BLaER1 treated with 17β-estradiol and CSF1 and Interleukin-3, amounts not matched to agents 10 nM and 100 nM (cell line): ENCODE results near the gene CHRND.

Experiments used
- H3K27ac ChIP-seq, 11 experiments: shearing (Covaris generic); formaldehyde crosslinking; 2 replicates each; pipeline ENCODE4 v1.8.1; 2022
- H3K27me3 ChIP-seq, 11 experiments: shearing (Covaris generic); formaldehyde crosslinking; 2 replicates each; pipeline ENCODE4 v1.8.1; 2022
- H3K36me3 ChIP-seq, 11 experiments: shearing (Covaris generic); formaldehyde crosslinking; 2 replicates each; pipeline ENCODE4 v1.8.1; 2022
- H3K4me1 ChIP-seq, 10 experiments: shearing (Covaris generic); formaldehyde crosslinking; 2 replicates each; pipeline ENCODE4 v1.8.1; 2022
- H3K4me2 ChIP-seq, 11 experiments: shearing (Covaris generic); formaldehyde crosslinking; 2 replicates each; pipeline ENCODE4 v1.8.1; 2022
- H3K4me3 ChIP-seq, 10 experiments: shearing (Covaris generic); formaldehyde crosslinking; 2 replicates each; pipeline ENCODE4 v1.8.1; 2022
- H3K9ac ChIP-seq, 11 experiments: shearing (Covaris generic); formaldehyde crosslinking; 2 replicates each; pipeline ENCODE4 v1.8.1; 2022
- H3K9me3 ChIP-seq, 11 experiments: shearing (Covaris generic); formaldehyde crosslinking; replicated peaks in 1 of 11; 2 replicates each; pipeline ENCODE4 v1.8.1; 2022
- H4K20me1 ChIP-seq, 11 experiments: shearing (Covaris generic); formaldehyde crosslinking; 2 replicates each; pipeline ENCODE4 v1.8.1; 2022
- Cebpa-rat ChIP-seq, 11 experiments: shearing (Covaris generic); IDR thresholded peaks; 2 replicates each; pipeline ENCODE4 v1.8.1; 2022

Gene CHRND

GRCh38 chr2:232525791-232526371 is at the start of gene CHRND:
Gene CHRND, plus strand, starts transcription at chr2:232526160. Its CDS starts 56 bp downstream, at chr2:232526216.
- peaks cover 0 to 28% (median 15%) of the 10 kb centered on the region in 11 experiments; a peak in 19 of 22 replicates for H4K20me1 ChIP-seq
- peaks cover 33 to 43% (median 38%) of the 10 kb centered on the region in 11 experiments for H3K27me3 ChIP-seq
- H3K27ac ChIP-seq, result no peak within 1 kb of the TSS
- H3K36me3 ChIP-seq, result no peaks in the 10 kb centered on the region
- H3K9me3 ChIP-seq, result no peaks in the 10 kb centered on the region
- no peak for TF ChIP-seq Cebpa-rat (IDR thresholded peaks at IDR 0.05)
- H3K4me3 ChIP-seq, result no peak within 1 kb of the TSS
- peaks cover 39 to 80% (median 71%) of the 10 kb centered on the region in 10 experiments for H3K4me1 ChIP-seq
- H3K9ac ChIP-seq, result peak within 1 kb of the TSS in 1 of 11 experiments; percentile 50; a peak in 2 of 22 replicates
- peak within 1 kb of the TSS in 8 of 11 experiments; percentile 44 to 100 (median 94); a peak in 15 of 22 replicates for H3K4me2 ChIP-seq

- no peak for TF ChIP-seq Cebpa-rat (IDR thresholded peaks at IDR 0.05)
- Histone ChIP-seq H3K4me3 (no peak overlapping the region), H3K27ac (no peak overlapping the region), H3K9me3 (peaks cover 0 to 16% (median 7%) of the 10 kb centered on the region in 11 experiments; a peak in 12 of 22 replicates), H3K9ac (no peak overlapping the region), H3K4me2 (no peak overlapping the region), H4K20me1 (peaks cover 0 to 17% (median 0%) of the 10 kb centered on the region in 11 experiments; a peak in 3 of 22 replicates), H3K36me3 (no peaks in the 10 kb centered on the region), H3K4me1 (no peaks in the 10 kb centered on the region), H3K27me3 (peaks cover 0 to under 1% (median 0%) of the 10 kb centered on the region in 11 experiments; a peak in 1 of 22 replicates)
Measured at GRCh38 chr2:232476791-232477190, 49.2 kb upstream of the CHRND start.

- Histone ChIP-seq H3K4me2 (no peak overlapping the region), H3K4me1 (no peaks in the 10 kb centered on the region), H3K9ac (no peak overlapping the region), H3K27ac (no peak overlapping the region), H3K4me3 (no peak overlapping the region), H3K36me3 (no peaks in the 10 kb centered on the region), H3K9me3 (peaks cover 0 to 6% (median 0%) of the 10 kb centered on the region in 11 experiments; a peak in 4 of 22 replicates), H4K20me1 (peaks cover 0 to 22% (median 0%) of the 10 kb centered on the region in 11 experiments; a peak in 4 of 22 replicates), H3K27me3 (peaks cover 0 to 9% (median under 1%) of the 10 kb centered on the region in 11 experiments; a peak in 4 of 22 replicates)
- no peak for TF ChIP-seq Cebpa-rat (IDR thresholded peaks at IDR 0.05)
Measured at GRCh38 chr2:232477751-232478510, 48.0 kb upstream of the CHRND start.

GRCh38 chr2:232478571-232479340 is 47.2 kb upstream of the CHRND start:
- H3K27ac ChIP-seq, result no peak overlapping the region
- no peak overlapping the region for H3K4me3 ChIP-seq
- H4K20me1 ChIP-seq, result peaks cover 0 to 30% (median 0%) of the 10 kb centered on the region in 11 experiments; a peak in 6 of 22 replicates
- no peaks in the 10 kb centered on the region for H3K36me3 ChIP-seq
- H3K27me3 ChIP-seq, result peaks cover 1 to 18% (median 9%) of the 10 kb centered on the region in 11 experiments; a peak in 18 of 22 replicates
- no peaks in the 10 kb centered on the region for H3K4me1 ChIP-seq
- H3K9ac ChIP-seq, result no peak overlapping the region
- H3K4me2 ChIP-seq, result no peak overlapping the region
- no peaks in the 10 kb centered on the region for H3K9me3 ChIP-seq
- TF ChIP-seq Cebpa-rat (IDR thresholded peaks at IDR 0.05), result no peak

- H3K27me3 ChIP-seq, result peaks cover 9 to 26% (median 17%) of the 10 kb centered on the region in 11 experiments
- no peak for TF ChIP-seq Cebpa-rat (IDR thresholded peaks at IDR 0.05)
- no peaks in the 10 kb centered on the region for H3K9me3 ChIP-seq
- no peak overlapping the region for H3K27ac ChIP-seq
- no peak overlapping the region for H3K9ac ChIP-seq
- H3K4me3 ChIP-seq, result no peak overlapping the region
- H3K4me1 ChIP-seq, result no peaks in the 10 kb centered on the region
- H4K20me1 ChIP-seq, result peaks cover 0 to 39% (median 2%) of the 10 kb centered on the region in 11 experiments; a peak in 12 of 22 replicates
- no peaks in the 10 kb centered on the region for H3K36me3 ChIP-seq
- no peak overlapping the region for H3K4me2 ChIP-seq
Measured at GRCh38 chr2:232479341-232480200, 46.4 kb upstream of the CHRND start.

- Histone ChIP-seq H3K4me3 (no peak overlapping the region), H3K36me3 (no peaks in the 10 kb centered on the region), H4K20me1 (peaks cover 0 to 48% (median 11%) of the 10 kb centered on the region in 11 experiments; a peak in 13 of 22 replicates), H3K4me2 (no peak overlapping the region), H3K9me3 (peaks cover 0 to under 1% (median 0%) of the 10 kb centered on the region in 11 experiments; a peak in 1 of 22 replicates), H3K27ac (no peak overlapping the region), H3K4me1 (peaks cover 0 to 6% (median 4%) of the 10 kb centered on the region in 10 experiments; a peak in 7 of 20 replicates), H3K9ac (no peak overlapping the region), H3K27me3 (peaks cover 19 to 35% (median 26%) of the 10 kb centered on the region in 11 experiments)
- no peak for TF ChIP-seq Cebpa-rat (IDR thresholded peaks at IDR 0.05)
Measured at GRCh38 chr2:232480201-232481190, 45.5 kb upstream of the CHRND start.
